Duodenal mucosa (tissue), 2 donors: ENCODE results near the gene SLC6A11.

Source experiments
- H3K27ac ChIP-seq: one replicate; pipeline ENCODE4 v1.7.0; 2013; ENCODE audit warnings: low read depth, low read length
- H3K27me3 ChIP-seq, 2 donors: one replicate each; pipeline ENCODE4 v1.7.0; 2013; ENCODE audit warnings: low read length in 2 of 2, control low read depth in 1 of 2; ENCODE audit not compliant: insufficient read depth in 2 of 2, control insufficient read depth in 1 of 2
- H3K36me3 ChIP-seq, 2 donors: one replicate each; pipeline ENCODE4 v1.7.0; 2013; ENCODE audit warnings: low read length in 2 of 2, control low read depth in 1 of 2; ENCODE audit not compliant: insufficient read depth in 2 of 2, control insufficient read depth in 1 of 2
- H3K4me1 ChIP-seq, 2 donors: one replicate each; pipeline ENCODE4 v1.7.0; 2013; ENCODE audit warnings: low read length in 2 of 2, control low read depth in 1 of 2; ENCODE audit not compliant: insufficient read depth in 2 of 2, control insufficient read depth in 1 of 2
- H3K4me3 ChIP-seq, 2 donors: one replicate each; pipeline ENCODE4 v1.7.0; 2013; ENCODE audit warnings: low read length in 2 of 2, low read depth in 1 of 2
- H3K9ac ChIP-seq, 2 donors: one replicate each; pipeline ENCODE4 v1.7.0; 2013; ENCODE audit warnings: low read length in 2 of 2, low read depth in 1 of 2
- H3K9me3 ChIP-seq, 2 donors: one replicate each; pipeline ENCODE4 v1.7.0; 2013; ENCODE audit warnings: low read length in 2 of 2, control low read depth in 1 of 2; ENCODE audit not compliant: control insufficient read depth in 1 of 2

The SLC6A11 gene

DNA sequence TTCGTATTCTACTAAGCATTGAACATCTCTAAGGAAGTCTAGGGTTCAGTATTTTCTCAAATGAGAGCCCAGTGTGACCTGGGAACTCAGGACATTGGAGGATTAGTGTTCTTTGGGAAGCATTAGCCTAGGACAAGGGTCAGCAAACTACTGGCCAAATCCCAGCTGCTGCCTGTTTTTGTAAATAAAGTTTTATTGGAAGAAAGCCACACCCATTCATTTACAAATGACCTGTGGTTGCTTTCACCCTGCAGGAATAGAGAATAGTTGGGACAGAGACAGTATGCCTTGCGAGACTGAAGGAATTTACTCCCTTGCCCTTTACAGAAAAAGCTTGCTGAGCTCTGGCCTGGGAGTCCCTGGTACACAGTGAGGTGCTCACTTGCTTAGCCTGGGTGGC, 20.6 kb downstream of the SLC6A11 start:
- H3K27ac ChIP-seq: no peak overlapping the region
- H3K36me3 ChIP-seq: no peaks in the 10 kb centered on the region
- H3K9me3 ChIP-seq: no peaks in the 10 kb centered on the region
- no peak overlapping the region for H3K9ac ChIP-seq
- H3K4me3 ChIP-seq: no peak overlapping the region
- no peaks in the 10 kb centered on the region for H3K4me1 ChIP-seq
- H3K27me3 ChIP-seq: peaks cover 0 to 10% of the 10 kb centered on the region in 2 donors

DNA sequence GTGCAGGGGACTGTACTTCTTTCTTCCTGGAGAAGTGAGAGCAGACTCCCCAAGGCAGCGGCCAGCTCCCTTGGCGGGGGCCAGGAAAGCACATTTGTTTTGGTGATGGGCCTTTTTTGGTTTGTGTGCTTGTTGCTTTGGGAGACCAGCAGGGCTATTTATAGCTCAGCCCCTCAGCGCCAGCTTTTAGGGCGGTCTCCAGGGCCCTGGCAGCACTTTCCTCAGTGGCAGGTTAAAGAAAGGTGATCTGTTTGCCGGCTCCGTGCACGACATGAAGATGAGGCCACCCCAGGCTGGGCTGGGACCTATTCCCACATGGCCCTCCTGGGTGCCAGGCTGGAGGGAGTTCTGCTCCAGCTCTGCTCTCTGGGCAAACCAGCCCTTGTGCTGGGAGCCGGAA, 21.8 kb downstream of the SLC6A11 start:
- no peak overlapping the region for H3K27ac ChIP-seq
- H3K9ac ChIP-seq: no peak overlapping the region
- H3K27me3 ChIP-seq: peaks cover 0 to 10% of the 10 kb centered on the region in 2 donors
- no peaks in the 10 kb centered on the region for H3K4me1 ChIP-seq
- H3K36me3 ChIP-seq: no peaks in the 10 kb centered on the region
- no peak overlapping the region for H3K4me3 ChIP-seq
- H3K9me3 ChIP-seq: no peaks in the 10 kb centered on the region

DNA sequence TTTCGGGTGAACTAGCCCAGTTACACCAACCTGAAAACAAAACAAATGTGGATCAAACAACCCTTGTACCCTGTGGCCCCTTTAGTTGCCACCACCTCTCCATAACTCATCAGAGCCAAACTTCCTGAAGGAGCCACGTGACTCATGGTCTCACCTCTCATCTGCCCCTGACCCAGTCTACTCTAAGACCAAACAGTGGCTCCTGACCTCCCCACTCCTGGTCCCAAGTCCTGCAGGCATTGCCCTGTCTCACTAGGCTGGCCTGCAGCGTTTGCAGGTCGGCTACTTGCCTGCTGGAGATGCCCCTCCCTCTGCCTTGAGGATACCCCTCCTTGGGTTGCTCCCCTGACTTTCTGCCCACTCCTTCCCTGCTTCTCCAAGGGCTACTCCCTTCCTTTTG, 23.1 kb downstream of the SLC6A11 start:
- Histone ChIP-seq H3K27ac (no peak overlapping the region), H3K9me3 (no peaks in the 10 kb centered on the region), H3K4me1 (no peaks in the 10 kb centered on the region), H3K9ac (no peak overlapping the region), H3K4me3 (no peak overlapping the region), H3K36me3 (no peaks in the 10 kb centered on the region), H3K27me3 (peaks cover 0 to 10% of the 10 kb centered on the region in 2 donors)

DNA sequence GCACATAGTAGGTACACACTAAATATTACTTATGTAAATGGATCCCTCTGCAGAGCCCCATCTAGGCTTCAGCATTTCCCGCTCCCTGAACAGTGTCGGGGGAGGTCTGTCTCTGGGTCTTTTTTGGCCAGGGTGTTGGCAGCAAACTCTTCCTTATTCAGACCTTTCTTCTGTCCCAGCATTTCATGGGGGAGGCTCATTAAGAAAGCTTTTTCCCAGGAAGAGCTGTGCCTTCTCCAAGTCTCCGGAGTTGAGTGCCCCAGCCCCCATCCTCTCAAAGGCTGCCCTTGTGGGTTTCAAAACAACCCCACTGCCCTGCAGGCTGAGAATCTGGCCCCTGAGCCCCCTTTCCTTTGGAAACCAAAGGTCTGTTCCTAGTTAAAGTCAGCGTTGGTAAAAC, 25.1 kb downstream of the SLC6A11 start:
- H3K9me3 ChIP-seq: no peaks in the 10 kb centered on the region
- peaks cover 0 to 2% of the 10 kb centered on the region in 2 donors for H3K27me3 ChIP-seq
- H3K9ac ChIP-seq: no peak overlapping the region
- no peaks in the 10 kb centered on the region for H3K4me1 ChIP-seq
- no peak overlapping the region for H3K27ac ChIP-seq
- no peak overlapping the region for H3K4me3 ChIP-seq
- H3K36me3 ChIP-seq: no peaks in the 10 kb centered on the region

DNA sequence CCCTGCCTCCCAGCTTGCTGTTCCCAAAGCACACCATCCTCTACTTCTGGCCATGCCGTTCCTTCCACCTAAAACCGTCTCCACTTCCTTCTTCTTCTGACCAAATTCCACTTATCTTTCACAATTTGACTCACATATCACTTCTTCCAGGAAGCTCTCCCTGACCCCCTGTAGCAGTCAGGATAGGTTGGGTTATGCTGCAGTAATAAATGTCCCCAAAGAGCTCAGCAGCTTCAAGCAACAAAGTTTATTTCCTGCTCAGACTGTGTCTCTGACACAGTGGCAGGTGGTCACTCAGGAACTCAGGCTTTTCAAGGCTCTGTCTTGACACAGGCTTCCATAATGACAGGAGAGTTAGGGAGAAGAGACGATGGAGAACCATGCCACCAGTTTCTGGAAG, 27.4 kb downstream of the SLC6A11 start:
- no peak overlapping the region for H3K4me3 ChIP-seq
- no peaks in the 10 kb centered on the region for H3K4me1 ChIP-seq
- no peaks in the 10 kb centered on the region for H3K36me3 ChIP-seq
- H3K27me3 ChIP-seq: peaks cover 0 to 2% of the 10 kb centered on the region in 2 donors
- no peak overlapping the region for H3K27ac ChIP-seq
- no peaks in the 10 kb centered on the region for H3K9me3 ChIP-seq
- no peak overlapping the region for H3K9ac ChIP-seq

DNA sequence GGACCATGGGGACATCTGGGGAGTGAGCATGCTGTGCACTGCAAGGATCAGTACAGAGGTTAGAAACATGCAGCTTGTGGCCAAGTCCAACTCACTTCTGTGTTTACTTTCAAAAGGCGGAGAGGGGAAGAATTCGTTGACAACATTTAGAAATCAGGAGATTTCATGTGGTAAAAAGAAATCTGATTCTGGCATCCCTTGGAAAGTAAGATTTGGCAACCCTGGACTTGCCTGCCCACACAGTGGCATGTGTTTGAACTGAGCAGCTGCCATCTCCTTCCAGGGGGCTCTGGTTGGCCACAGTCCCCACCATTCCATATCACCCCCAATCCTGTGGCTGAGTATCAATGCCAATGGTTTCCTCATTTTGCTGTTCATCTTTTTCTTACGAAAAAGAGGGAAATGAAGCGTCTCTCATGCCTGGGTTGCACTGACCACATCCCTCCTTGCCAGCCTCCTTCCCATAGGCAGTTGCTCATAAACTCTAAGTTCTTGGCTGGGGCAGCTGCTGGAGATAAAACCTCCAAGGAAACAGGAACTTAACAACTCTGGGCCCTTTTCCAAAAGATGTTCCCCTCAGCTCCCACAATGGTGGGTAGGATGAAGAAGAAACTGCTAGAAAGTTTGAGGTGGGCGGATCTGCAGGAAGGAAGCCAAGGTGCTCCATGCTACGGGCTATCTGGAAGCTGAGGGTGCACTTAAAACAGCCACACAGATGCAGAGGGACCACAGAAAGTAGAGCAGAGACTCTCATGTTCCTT, 29.2 kb downstream of the SLC6A11 start:
- no peak overlapping the region for H3K4me3 ChIP-seq
- H3K27ac ChIP-seq: no peak overlapping the region
- H3K36me3 ChIP-seq: no peaks in the 10 kb centered on the region
- H3K9me3 ChIP-seq: no peaks in the 10 kb centered on the region
- no peak overlapping the region for H3K9ac ChIP-seq
- H3K4me1 ChIP-seq: no peaks in the 10 kb centered on the region
- H3K27me3 ChIP-seq: no peaks in the 10 kb centered on the region

- Histone ChIP-seq H3K27me3 (no peaks in the 10 kb centered on the region), H3K4me3 (no peak overlapping the region), H3K27ac (no peak overlapping the region), H3K9me3 (no peaks in the 10 kb centered on the region), H3K9ac (no peak overlapping the region), H3K36me3 (no peaks in the 10 kb centered on the region), H3K4me1 (no peaks in the 10 kb centered on the region)
These were observed 30.0 kb downstream of the SLC6A11 start for GRCh38 chr3:10845839-10846656.

DNA sequence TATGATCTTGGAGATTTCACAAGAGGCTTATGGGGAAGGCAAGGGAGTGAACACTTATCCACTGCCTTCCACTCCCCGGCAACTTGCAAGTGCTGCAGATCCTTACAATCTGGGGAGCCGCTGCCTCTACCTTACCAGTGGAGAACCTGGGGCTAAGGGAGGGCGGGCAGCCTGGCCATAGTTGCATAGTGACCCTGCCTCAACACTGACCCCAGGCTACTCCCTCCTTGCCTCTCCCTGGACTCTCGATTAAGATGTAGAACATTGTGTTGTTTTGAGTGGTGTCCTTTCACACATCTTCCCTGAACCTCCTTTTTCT, 30.6 kb downstream of the SLC6A11 start:
- no peaks in the 10 kb centered on the region for H3K27me3 ChIP-seq
- H3K9me3 ChIP-seq: no peaks in the 10 kb centered on the region
- no peak overlapping the region for H3K4me3 ChIP-seq
- no peaks in the 10 kb centered on the region for H3K4me1 ChIP-seq
- no peak overlapping the region for H3K9ac ChIP-seq
- H3K27ac ChIP-seq: no peak overlapping the region
- no peaks in the 10 kb centered on the region for H3K36me3 ChIP-seq

DNA sequence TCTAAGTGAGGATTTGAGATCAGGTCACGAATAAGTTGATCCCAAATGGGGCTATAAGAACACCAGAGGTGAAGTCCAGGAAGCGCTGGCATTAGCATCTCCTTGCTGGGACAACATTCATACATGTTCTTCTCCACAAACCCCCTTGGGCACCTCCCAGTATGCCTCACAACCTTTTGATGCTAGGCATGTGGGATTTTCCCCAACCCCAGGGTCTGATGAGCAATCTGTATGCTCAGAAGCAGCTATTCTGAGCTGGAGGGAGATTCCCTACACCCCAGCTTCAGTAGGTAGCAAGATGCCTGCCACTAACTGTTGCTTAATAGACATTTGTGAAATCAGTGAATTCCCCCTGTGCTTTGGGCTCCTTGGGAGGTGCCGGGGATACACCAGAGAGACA, 32.2 kb downstream of the SLC6A11 start:
- Histone ChIP-seq H3K9me3 (no peaks in the 10 kb centered on the region), H3K4me3 (no peak overlapping the region), H3K27me3 (no peaks in the 10 kb centered on the region), H3K4me1 (no peaks in the 10 kb centered on the region), H3K27ac (no peak overlapping the region), H3K9ac (no peak overlapping the region), H3K36me3 (no peaks in the 10 kb centered on the region)

DNA sequence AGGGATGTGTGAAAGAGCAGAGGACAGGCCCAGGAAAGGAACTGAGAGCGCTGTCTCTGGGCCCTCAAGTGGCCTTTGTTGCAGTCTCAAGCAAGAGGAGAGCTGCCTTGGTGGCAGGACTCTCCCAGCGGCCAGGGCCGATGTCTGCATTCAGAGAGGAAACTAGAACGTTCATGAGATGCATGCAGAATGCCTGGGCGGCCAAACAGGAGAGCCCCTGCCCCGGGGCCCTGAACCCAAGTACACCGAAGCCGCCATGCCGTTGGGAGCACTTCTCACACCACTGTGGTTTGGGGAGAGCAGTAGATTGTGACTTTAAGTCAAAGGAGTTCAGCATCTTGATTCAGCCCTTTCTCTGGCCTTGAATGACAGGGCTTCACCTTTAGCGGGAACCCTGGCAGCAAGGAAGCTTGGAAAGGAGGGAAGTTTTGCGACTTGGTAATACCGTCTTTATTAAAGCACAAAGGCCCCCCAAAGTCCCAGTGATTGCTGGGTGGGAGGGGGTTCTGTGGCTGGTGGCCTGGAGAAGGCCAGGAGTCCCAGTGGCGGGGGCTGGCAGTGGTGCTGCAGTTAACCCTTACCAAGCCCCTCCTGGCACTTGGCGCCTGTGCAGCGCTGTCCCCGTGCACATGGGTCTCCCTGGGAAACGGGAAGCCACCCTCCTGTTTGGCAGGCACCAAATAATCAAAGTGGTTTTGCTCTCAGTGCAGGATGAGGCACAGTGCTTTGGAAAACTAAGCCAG, 36.2 kb downstream of the SLC6A11 start:
- Histone ChIP-seq H3K36me3 (no peaks in the 10 kb centered on the region), H3K9me3 (no peaks in the 10 kb centered on the region), H3K27me3 (no peaks in the 10 kb centered on the region), H3K9ac (no peak overlapping the region), H3K27ac (no peak overlapping the region), H3K4me1 (no peaks in the 10 kb centered on the region), H3K4me3 (no peak overlapping the region)
